Stimulated activated CD4-positive, alpha-beta T cell treated with anti-CD3 and anti-CD28 coated beads, TNF-alpha, amount 100 ng/mL, for 1 hour (primary cell): ENCODE data around the gene STK11IP.

Experiments
- DNase-seq, 3 donors: peaks; one replicate each; pipeline ENCODE4 v3.0.0-alpha.2; 2020; ENCODE audit warnings: low read depth in 3 of 3, low spot score in 1 of 3

The STK11IP gene

GRCh38 chr2:219561179-219562048 is 36.2 kb upstream of the STK11IP start:
- DNase-seq = no peak

- no peak for DNase-seq
These were observed 35.3 kb upstream of the STK11IP start for GRCh38 chr2:219562049-219563020.

GRCh38 chr2:219563271-219563928 is 34.3 kb upstream of the STK11IP start:
- DNase-seq = no peak

- DNase-seq = no peak
These were observed 32.3 kb upstream of the STK11IP start for GRCh38 chr2:219565130-219566080.

GRCh38 chr2:219566640-219567039 is 31.0 kb upstream of the STK11IP start:
- DNase-seq = no peak

GRCh38 chr2:219567131-219567530 is 30.5 kb upstream of the STK11IP start:
- no peak for DNase-seq

- no peak for DNase-seq
These were observed 29.8 kb upstream of the STK11IP start for GRCh38 chr2:219567791-219568361.

GRCh38 chr2:219569041-219569440 is 28.6 kb upstream of the STK11IP start:
- DNase-seq = no peak

GRCh38 chr2:219569635-219570034 is 28.0 kb upstream of the STK11IP start:
- DNase-seq = no peak

GRCh38 chr2:219570194-219570923 is 27.3 kb upstream of the STK11IP start:
- no peak for DNase-seq

GRCh38 chr2:219570924-219571310 is 26.7 kb upstream of the STK11IP start:
- DNase-seq = no peak

- DNase-seq = no peak
These were observed 26.1 kb upstream of the STK11IP start, which contains the start of gene OBSL1 for GRCh38 chr2:219571311-219572236. TSS of gene OBSL1 (minus strand) at chr2:219571539. CDS start at chr2:219571232, 307 bp downstream.

- no peak for DNase-seq
These were observed 25.2 kb upstream of the STK11IP start, which contains the start of gene INHA for GRCh38 chr2:219572237-219573001. TSS of gene INHA (plus strand) at chr2:219572310. CDS start at chr2:219572375, 65 bp downstream.

GRCh38 chr2:219573166-219573565 is 24.5 kb upstream of the STK11IP start:
- no peak for DNase-seq

GRCh38 chr2:219574484-219575311 is 23.0 kb upstream of the STK11IP start:
- no peak for DNase-seq
